ENCODE data around the gene ALDH1A2.

DNA sequence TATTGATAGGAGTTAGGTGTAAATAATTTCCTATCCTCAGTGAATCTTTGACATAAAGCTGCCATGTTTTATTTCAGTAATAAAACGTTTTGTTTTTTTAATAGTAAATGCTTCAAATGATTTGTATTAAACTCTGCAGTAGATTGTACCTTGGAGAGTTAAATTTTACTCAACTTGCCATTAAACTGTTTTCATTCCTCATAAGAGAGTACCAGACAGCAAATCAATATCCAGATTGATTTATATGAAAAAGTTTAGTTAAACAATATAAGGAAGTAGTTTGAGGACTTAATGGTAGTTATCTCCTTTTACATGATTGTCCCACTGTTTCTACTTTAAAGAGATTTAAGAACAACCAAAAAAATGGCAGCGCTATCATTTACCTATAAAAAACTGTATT is 18.4 kb downstream of the ALDH1A2 start:
- no peak for TF ChIP-seq POLR2A (IDR thresholded peaks at IDR 0.05)
- TF ChIP-seq, protein P1, sequence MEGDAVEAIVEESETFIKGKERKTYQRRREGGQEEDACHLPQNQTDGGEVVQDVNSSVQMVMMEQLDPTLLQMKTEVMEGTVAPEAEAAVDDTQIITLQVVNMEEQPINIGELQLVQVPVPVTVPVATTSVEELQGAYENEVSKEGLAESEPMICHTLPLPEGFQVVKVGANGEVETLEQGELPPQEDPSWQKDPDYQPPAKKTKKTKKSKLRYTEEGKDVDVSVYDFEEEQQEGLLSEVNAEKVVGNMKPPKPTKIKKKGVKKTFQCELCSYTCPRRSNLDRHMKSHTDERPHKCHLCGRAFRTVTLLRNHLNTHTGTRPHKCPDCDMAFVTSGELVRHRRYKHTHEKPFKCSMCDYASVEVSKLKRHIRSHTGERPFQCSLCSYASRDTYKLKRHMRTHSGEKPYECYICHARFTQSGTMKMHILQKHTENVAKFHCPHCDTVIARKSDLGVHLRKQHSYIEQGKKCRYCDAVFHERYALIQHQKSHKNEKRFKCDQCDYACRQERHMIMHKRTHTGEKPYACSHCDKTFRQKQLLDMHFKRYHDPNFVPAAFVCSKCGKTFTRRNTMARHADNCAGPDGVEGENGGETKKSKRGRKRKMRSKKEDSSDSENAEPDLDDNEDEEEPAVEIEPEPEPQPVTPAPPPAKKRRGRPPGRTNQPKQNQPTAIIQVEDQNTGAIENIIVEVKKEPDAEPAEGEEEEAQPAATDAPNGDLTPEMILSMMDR (IDR thresholded peaks at IDR 0.05), result no peak

Data from right lobe of liver (tissue), 4 donors.